OCI-LY7 (cell line): ENCODE results near the gene COL6A5.

Experiments
- CTCF ChIP-seq: fragments of 200-600 bp; sonication (generic); conservative IDR thresholded peaks from 2 replicates; pipeline ENCODE4 v1.5.1; 2014; ENCODE audit warnings: mild to moderate bottlenecking, antibody characterized with exemption, low read length, moderate library complexity, mixed read lengths
- EZH2phosphoT487 ChIP-seq: fragments of 200-600 bp; sonication (generic); IDR thresholded peaks from 2 replicates; pipeline ENCODE4 v1.6.1; 2018; ENCODE audit warnings: low read depth, borderline replicate concordance, mild to moderate bottlenecking, mixed run types, antibody characterized with exemption, low read length, moderate library complexity, mixed read lengths

DNA sequence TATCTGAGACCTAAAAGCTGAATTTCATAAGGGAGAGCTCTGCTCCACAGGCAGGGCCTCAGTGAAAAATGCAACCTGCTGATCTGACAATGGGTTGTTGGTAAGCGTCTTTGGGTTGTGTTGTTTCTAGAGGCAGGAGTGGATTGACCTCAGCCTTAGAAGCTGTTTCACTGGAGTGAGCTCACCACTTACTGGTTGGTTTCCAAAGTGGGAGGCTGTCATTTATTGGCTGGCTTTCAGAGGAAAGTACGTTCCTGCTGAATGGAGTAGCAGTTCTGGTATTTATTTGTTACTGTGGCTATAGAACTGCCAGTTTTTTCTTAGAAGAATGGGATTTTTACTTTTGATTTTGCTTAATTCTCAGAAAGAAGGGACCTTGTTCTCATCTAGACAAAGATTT is 29.3 kb upstream of the COL6A5 start:
- TF ChIP-seq CTCF (no peak), EZH2phosphoT487 (no peak)
